ENCODE data around the gene NRXN2.

DNA sequence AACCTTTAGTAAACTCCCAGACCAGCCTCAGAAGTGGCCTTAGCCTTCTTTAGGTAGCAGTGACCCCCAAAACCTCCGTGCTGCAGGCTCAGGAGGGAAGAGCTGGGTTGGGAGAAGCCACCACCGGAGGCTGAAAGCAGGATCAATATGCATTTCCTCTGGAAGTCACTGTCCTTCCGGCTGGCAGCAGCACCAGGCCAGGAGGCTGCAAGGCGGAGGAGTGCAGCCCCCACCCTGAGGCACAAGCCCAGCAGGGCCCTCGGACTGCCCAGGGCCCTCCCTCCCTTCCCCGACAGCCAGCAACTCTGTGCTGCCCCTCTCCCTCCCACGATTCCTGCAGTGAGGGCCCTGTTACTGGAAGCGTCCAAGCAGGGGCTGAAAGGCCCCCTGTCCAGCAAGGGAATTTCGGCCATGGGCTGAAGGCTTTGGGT lies 3.2 kb upstream of the NRXN2 start:
- TF ChIP-seq, protein P1, sequence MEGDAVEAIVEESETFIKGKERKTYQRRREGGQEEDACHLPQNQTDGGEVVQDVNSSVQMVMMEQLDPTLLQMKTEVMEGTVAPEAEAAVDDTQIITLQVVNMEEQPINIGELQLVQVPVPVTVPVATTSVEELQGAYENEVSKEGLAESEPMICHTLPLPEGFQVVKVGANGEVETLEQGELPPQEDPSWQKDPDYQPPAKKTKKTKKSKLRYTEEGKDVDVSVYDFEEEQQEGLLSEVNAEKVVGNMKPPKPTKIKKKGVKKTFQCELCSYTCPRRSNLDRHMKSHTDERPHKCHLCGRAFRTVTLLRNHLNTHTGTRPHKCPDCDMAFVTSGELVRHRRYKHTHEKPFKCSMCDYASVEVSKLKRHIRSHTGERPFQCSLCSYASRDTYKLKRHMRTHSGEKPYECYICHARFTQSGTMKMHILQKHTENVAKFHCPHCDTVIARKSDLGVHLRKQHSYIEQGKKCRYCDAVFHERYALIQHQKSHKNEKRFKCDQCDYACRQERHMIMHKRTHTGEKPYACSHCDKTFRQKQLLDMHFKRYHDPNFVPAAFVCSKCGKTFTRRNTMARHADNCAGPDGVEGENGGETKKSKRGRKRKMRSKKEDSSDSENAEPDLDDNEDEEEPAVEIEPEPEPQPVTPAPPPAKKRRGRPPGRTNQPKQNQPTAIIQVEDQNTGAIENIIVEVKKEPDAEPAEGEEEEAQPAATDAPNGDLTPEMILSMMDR (IDR thresholded peaks at IDR 0.05; ENCODE audit: low read length), result no peak
- TF ChIP-seq EZH2 (optimal IDR thresholded peaks at IDR 0.05; ENCODE audit: low read depth, low read length), result no peak

Measured in MM.1S (cell line).